GM19328 (cell line): Measurements from ENCODE around the gene UACA.
"Not testable (repeated sequence)": the region's sequence is repeated elsewhere in the genome, so short reads cannot be mapped to it uniquely, and the experiment has no call there.

Experiments
- ATAC-seq: cut with Tn5 transposase; IDR thresholded peaks from one replicate; pipeline ENCODE4 v1.9.1; 2021; ENCODE audit warnings: mild to moderate bottlenecking, moderate library complexity; ENCODE audit not compliant: unreplicated experiment

Gene UACA

GRCh38 chr15:70632491-70633102 lies 130.8 kb downstream of the UACA start:
- ATAC-seq, result no peak

DNA sequence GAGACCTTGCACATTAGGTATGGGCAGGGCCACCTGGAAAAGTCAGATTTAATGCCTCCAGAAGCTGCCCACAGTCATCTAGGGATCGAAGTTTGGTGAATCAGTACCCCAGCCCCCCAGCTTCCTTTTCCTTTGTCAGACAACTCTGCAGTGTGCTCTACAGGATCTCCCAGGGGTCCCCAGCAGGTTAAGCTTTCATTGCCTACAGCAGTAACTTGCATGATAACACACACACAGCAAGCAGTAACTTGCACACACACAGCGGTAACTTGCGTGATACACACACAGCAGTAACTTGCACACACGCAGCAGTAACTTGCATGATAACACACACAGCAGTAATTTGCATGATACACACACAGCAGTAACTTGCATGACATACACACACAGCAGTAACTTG lies 131.3 kb downstream of the UACA start:
- ATAC-seq, result no peak

GRCh38 chr15:70629735-70630273 lies 133.6 kb downstream of the UACA start:
- no peak for ATAC-seq

GRCh38 chr15:70628549-70628896 lies 134.8 kb downstream of the UACA start:
- ATAC-seq, result no peak

DNA sequence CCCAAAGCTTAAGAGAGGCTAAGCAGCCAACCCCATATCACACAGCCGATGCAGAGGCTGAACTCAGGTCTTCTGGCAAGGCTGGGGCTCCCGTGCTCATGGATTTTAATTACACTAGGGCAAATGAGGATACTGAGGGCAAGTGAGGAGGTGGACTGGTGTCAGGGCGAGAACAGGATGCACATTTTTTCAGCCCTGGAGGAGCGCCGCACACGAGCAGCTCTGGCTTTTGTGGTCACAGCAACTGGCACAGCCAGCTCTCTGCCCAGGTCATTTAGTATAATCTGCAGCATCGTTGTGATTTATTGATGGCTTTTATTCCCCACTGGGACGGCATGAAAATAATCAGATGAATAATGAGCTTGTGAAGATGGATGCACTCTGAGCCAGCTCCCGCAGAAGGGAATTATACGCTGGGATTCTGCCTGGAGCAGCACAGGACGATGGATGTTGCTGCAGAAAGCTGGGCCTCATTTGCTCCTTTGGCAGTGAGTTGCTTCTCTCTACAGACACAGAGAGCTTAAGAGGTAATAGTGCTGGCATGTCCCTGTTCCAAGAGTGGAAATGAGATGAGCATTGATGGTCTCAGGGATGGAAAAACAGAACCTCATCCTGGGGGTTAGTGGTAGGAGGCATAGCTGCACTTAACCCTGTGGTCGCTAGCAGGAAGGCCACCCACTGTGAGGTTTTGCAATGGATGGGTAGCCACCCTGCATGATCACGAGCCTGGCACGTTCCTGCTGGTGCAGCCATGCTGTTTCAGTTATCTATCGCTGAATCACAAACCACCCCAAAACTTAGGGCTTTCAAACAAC lies 135.4 kb downstream of the UACA start:
- no peak for ATAC-seq

- no peak for ATAC-seq
These were observed 136.0 kb downstream of the UACA start for GRCh38 chr15:70627322-70627721.

DNA sequence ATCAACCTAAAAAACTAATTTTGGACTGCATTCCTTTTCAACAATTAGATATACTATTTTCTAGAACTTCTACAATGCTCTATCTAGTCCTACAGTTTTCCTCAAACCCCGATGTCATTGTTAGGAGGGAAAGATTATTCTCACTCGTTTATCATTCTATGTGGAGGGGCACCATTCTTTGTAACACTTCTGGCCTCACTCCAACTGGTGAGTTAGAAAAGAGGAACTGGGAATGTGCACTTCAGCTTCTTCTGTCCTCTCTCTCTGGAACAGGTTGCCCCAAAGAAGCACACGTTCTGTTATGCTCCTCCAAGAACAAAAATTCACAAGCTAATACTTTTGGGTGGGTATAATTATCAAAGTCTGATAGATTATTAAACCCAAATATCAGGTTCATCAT lies 137.9 kb downstream of the UACA start:
- no peak for ATAC-seq

DNA sequence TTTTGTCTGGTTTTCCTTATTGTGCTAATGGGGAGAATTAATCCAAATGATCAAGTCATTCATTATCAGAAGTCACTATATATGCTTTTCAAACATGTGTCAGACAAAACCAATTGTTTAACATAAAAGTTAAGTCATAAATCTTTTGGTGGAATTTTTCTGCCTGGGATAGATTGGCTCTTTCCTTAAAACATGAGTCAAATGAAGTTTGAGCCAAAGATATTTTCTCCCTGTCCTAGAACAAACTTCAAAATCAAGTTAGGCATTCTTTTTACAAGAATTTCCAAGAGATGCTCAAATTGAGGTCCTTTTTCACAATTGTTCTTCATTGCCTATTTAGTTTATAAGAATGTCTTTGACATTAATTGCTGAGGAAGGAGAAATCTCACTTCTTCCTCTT lies 138.3 kb downstream of the UACA start:
- no peak for ATAC-seq

GRCh38 chr15:70618929-70619328 lies 144.4 kb downstream of the UACA start:
- ATAC-seq, result no peak

- ATAC-seq, result no peak
These were observed 145.5 kb downstream of the UACA start for GRCh38 chr15:70617911-70618287.

DNA sequence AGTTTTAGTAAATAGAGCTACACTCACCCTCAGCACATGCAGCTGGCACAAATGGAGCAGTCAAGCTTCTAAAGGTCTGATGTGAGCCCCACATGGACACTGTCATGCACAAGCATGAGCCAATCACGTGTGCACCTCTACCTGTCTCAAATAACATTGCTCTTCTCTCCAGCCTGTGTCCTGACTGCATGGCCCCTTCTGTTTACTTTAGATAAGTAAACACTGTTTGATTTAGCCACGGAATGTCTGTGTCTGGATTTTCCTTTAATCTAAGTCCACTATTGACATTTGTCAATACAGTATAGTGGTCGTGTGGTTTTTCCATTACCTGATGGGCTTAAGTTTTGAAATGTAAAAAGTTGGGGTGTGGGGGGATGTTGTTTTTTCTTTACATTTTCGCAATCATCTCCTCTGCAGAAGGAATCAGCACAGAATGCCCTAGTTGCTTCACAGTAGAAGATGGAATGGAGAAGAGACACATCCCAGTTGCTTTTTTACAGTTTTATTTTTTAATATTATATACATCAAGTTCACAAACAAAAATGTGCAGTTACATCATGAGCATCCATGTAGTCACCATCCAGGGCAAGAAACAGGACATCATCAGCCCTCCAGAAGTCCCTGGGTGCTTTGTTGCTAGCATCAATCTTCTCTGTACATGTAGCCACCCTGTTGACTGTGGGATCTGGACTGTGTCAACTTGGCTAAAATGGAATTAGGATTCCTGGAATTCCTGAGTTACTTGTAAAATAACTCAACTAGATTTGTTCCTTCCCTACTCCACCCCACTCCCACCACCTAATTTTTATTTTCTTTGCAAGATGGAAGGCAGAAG lies 146.1 kb downstream of the UACA start:
- no peak for ATAC-seq

GRCh38 chr15:70616311-70616756 lies 147.0 kb downstream of the UACA start:
- not testable (repeated sequence) for ATAC-seq

GRCh38 chr15:70615435-70616310 lies 147.7 kb downstream of the UACA start:
- no peak for ATAC-seq

DNA sequence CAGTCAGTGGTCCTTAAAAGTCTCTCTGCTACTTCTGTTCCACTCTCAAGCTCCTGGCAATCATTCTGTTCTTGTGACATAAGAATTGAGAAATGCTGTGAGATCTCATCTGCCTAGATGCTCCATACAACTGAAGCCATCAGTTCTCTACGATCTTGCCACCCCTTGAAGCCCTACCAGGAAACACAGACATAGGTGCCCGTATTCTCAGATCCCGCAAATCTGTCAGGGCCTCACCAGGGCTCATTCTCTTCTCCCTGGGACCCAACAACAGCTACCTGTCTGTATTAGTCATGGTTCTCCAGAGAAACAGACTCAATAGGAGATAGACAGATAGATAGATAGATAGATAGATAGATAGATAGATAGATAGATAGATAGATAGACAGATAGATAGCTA lies 149.1 kb downstream of the UACA start:
- ATAC-seq, result no peak

DNA sequence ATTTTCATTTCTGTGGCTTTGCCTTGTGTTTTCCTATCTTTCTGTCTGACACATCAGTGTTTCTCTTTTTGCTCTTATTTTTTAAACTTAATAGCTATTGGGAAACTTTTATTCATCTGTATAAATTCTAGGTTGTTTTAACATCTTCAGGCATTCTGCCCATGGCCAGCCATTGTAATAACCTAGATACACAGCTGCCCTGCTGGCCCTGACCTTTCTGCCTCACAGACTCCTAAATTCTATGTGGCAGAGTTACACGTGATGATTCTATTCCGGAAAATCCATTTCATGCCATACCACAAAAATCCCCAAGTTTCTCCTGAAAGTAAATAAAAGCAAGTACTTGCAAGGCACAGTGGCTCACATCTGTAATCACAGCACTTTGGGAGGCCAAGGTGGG lies 150.1 kb downstream of the UACA start:
- ATAC-seq, result no peak

DNA sequence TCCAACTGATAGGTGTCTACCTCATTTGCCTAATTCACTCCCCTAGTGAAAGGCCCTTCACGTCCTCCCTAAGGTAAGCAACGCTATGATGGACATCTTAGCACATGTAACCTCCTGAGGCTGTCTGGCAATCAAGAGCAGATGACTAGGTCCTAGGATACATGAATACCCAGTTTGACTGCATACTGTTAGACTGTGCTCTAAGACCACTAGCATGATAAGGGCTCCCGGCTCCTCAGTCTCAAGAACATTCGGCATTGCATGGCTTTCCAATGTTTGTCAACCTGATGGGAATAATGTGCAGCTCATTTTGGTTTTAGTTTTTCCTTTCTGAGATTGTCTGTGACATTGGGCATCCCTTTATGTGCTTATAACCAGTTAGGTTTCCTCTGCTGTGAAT lies 152.1 kb downstream of the UACA start:
- ATAC-seq, result no peak

DNA sequence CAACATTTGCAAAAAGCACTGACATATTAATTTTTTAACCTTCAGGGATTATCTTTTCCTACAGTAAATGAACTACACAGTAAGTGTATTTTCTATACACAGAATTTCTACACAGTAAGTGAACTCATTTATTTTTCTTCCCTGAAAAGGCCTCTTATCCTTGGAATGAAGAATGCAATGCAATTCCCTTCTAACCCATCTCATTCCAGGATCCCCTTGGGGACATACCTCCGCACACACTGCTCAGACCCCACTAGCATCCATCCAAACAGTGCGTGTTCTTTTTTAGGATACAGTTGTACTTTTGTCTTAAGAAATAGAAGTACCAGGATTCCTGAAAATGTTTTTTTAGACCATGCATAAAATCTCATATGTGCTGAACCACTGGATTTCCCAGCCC lies 152.8 kb downstream of the UACA start:
- no peak for ATAC-seq

- ATAC-seq, result no peak
These were observed 153.5 kb downstream of the UACA start for GRCh38 chr15:70609889-70610288.

- ATAC-seq, result no peak
These were observed 155.2 kb downstream of the UACA start for GRCh38 chr15:70608144-70608543.

GRCh38 chr15:70605606-70606410 lies 157.6 kb downstream of the UACA start:
- ATAC-seq, result no peak
